B cell (primary cell): ENCODE measurements around the gene C6orf136. TPM values are rescaled to one million over a fixed set of nuclear protein-coding genes. Genes with fewer than 3 reads are reported as not detected.
A peak's percentile ranks its signal among the peaks of the same experiment; 100 is the strongest.

Source experiments
- ATAC-seq: fragments of 200-7000 bp; cut with Tn5 transposase; one replicate; pipeline ENCODE4 v1.10.0; 2021; ENCODE audit warnings: low read depth, mild to moderate bottlenecking, moderate number of reproducible peaks, moderate library complexity
- CTCF ChIA-PET: fragments of 350-600 bp; sonication (Branson Sonifier 250); formaldehyde crosslinking; loops from one replicate; lab custom pipeline; 2021; ENCODE audit warnings: antibody characterized with exemption, inconsistent platforms; lab: Charles Lee
- POLR2A ChIA-PET: fragments of 350-600 bp; sonication (Branson Sonifier 250); formaldehyde crosslinking; loops from one replicate; lab custom pipeline; 2021; ENCODE audit warnings: antibody characterized with exemption; lab: Charles Lee
- DNase-seq: peaks from one replicate; pipeline ENCODE4 v3.0.0; 2013
- H2AFZ ChIP-seq: 2 replicates; pipeline ENCODE4 v1.6.1; 2012; ENCODE audit warnings: mild to moderate bottlenecking, low read depth, low read length; ENCODE audit not compliant: insufficient read depth, poor library complexity, severe bottlenecking
- H3K27ac ChIP-seq, 2 donors: 1 replicate in 1 of 2; 2 replicates in 1 of 2; pipeline ENCODE4 v1.5.1; 2012 to 2013; ENCODE audit warnings: low read length in 2 of 2, mild to moderate bottlenecking in 2 of 2, moderate library complexity in 1 of 2
- H3K27me3 ChIP-seq, 4 experiments: fragments of 200-600 bp in 1 of 4; sonication (generic) in 1 of 4; replicated peaks in 1 of 4; 1 replicate in 2 of 4; 2 replicates in 2 of 4; pipeline versions ENCODE4 v1.6.1 to v1.7.0; 2013 to 2016; ENCODE audit warnings: low read length in 3 of 4, mild to moderate bottlenecking in 2 of 4, mixed read lengths in 1 of 4, moderate library complexity in 1 of 4; ENCODE audit not compliant: insufficient read depth in 4 of 4, control insufficient read depth in 3 of 4; ENCODE audit errors: control extremely low read depth in 1 of 4
- H3K36me3 ChIP-seq, 2 experiments: replicated peaks in 1 of 2; 1 replicate in 1 of 2; 2 replicates in 1 of 2; pipeline versions ENCODE4 v1.6.1 to v1.7.1; 2013; ENCODE audit warnings: low read length in 1 of 2; ENCODE audit not compliant: insufficient read depth in 2 of 2, control insufficient read depth in 1 of 2; ENCODE audit errors: control extremely low read depth in 1 of 2, extremely low read depth in 1 of 2
- H3K4me1 ChIP-seq, 2 donors: fragments of 200-600 bp in 1 of 2; sonication (generic) in 1 of 2; 1 replicate in 1 of 2; 2 replicates in 1 of 2; pipeline versions ENCODE4 v1.5.1 to v1.6.1; 2013 to 2017; ENCODE audit warnings: low read length in 2 of 2; ENCODE audit not compliant: control insufficient read depth in 2 of 2, insufficient read depth in 2 of 2
- H3K4me2 ChIP-seq: replicated peaks from 2 replicates; pipeline ENCODE3; 2012; ENCODE audit warnings: mild to moderate bottlenecking, low read depth, low read length; ENCODE audit not compliant: poor library complexity, severe bottlenecking
- H3K4me3 ChIP-seq, 5 experiments: fragments of 200-600 bp in 1 of 5; sonication (generic) in 1 of 5; 1 replicate in 3 of 5; 2 replicates in 2 of 5; pipeline versions ENCODE4 v1.5.1 to v1.7.0; 2011 to 2016; ENCODE audit warnings: low read length in 4 of 5, mild to moderate bottlenecking in 4 of 5, low read depth in 2 of 5, control low read depth in 1 of 5, moderate library complexity in 1 of 5; ENCODE audit not compliant: insufficient read depth in 1 of 5; ENCODE audit errors: control extremely low read depth in 1 of 5, extremely low read depth in 1 of 5
- H3K79me2 ChIP-seq: fragments of 200-600 bp; sonication (generic); one replicate; pipeline ENCODE4 v1.6.0; 2016; ENCODE audit warnings: low read length; ENCODE audit not compliant: control insufficient read depth, insufficient read depth
- H3K9ac ChIP-seq: fragments of 200-600 bp; sonication (generic); 2 replicates; pipeline ENCODE4 v1.6.1; 2017; ENCODE audit warnings: mild to moderate bottlenecking, low read length, moderate library complexity
- H3K9me3 ChIP-seq, 3 donors: one replicate each; pipeline versions ENCODE4 v1.6.1 to v1.7.1; 2013; ENCODE audit warnings: low read length in 2 of 3; ENCODE audit not compliant: control insufficient read depth in 2 of 3, insufficient read depth in 1 of 3; ENCODE audit errors: control extremely low read depth in 1 of 3
- H4K20me1 ChIP-seq: 2 replicates; pipeline ENCODE4 v1.6.0; 2012; ENCODE audit warnings: mild to moderate bottlenecking, low read length; ENCODE audit not compliant: insufficient read depth, control insufficient read depth, poor library complexity, severe bottlenecking
- H3K27ac Mint-ChIP-seq: one replicate; pipeline ENCODE4 v1.8.0; 2021; ENCODE audit warnings: mixed read lengths
- H3K27me3 Mint-ChIP-seq: one replicate; pipeline ENCODE4 v1.8.0; 2021; ENCODE audit warnings: mixed read lengths
- H3K4me1 Mint-ChIP-seq: one replicate; pipeline ENCODE4 v1.8.0; 2021; ENCODE audit warnings: mixed read lengths
- H3K4me3 Mint-ChIP-seq: one replicate; pipeline ENCODE4 v1.8.0; 2021; ENCODE audit warnings: mixed read lengths
- H3K9me3 Mint-ChIP-seq: one replicate; pipeline ENCODE4 v1.8.0; 2022; ENCODE audit warnings: mixed read lengths; ENCODE audit not compliant: insufficient read depth
- CTCF ChIP-seq: fragments of 200-600 bp; IDR thresholded peaks from one replicate; pipeline ENCODE4 v1.8.0; 2022; ENCODE audit warnings: antibody characterized with exemption, mild to moderate bottlenecking
- EZH2 ChIP-seq: IDR thresholded peaks from 2 replicates; pipeline ENCODE4 v1.6.1; 2012; ENCODE audit warnings: borderline replicate concordance, low read depth, mild to moderate bottlenecking, moderate library complexity, low read length; ENCODE audit not compliant: insufficient read depth, poor library complexity, severe bottlenecking
- WGBS: methylation state at CpG from one replicate; pipeline ENCODE4 v1.1.5; 2013; ENCODE audit warnings: missing lambda C conversion rate; ENCODE audit not compliant: insufficient coverage; 5-methylcytosine and 5-hydroxymethylcytosine counted together
- intact Hi-C: fragments of 100-400 bp; cut with micrococcal nuclease; formaldehyde crosslinking; loops from one replicate; pipeline ENCODE4 v1.10.0; 2022
- polyA plus RNA-seq: library from polyadenylated mRNA; depleted of rRNA; stranded (reverse); fragments of >200 nt; gene quantifications from 2 replicates; pipeline ENCODE4 v1.2.3, GENCODE V29; 2012
- total RNA-seq, 2 donors: library from RNA; stranded (reverse); fragments of 120-200 nt in 1 of 2; gene quantifications; 1 replicate in 1 of 2; 2 replicates in 1 of 2; pipeline versions ENCODE4 v1.2.3 to v1.2.4, GENCODE V29; 2013 to 2022

The C6orf136 gene
- total and polyA plus RNA-seq, 2 donors (not counting 1 experiment from before 2014, with no cell fraction given): 36.6 to 37.2 TPM

- POLR2A ChIA-PET: interaction anchor here (0.6 to 4.0 kb wide), 29 partner anchors 11 to 1730 kb away, joined by 3 to 22 read pairs (median 5); partner anchors contain the start of genes ABCF1, ATAT1, C6orf136 and DHX16
- WGBS: 0% methylated on average over 4 of the region's 10 CpGs
- CTCF ChIA-PET: interaction anchor here (0.5 to 4.8 kb wide), 19 partner anchors 10 to 1037 kb away, joined by 3 to 41 read pairs (median 4); partner anchors contain the start of genes DHX16 and MDC1
Measured at GRCh38 chr6:30615219-30615957, 31.5 kb upstream of the C6orf136 start.

More at GRCh38 chr6:30615219-30615957, 31.5 kb upstream of the C6orf136 start:
- TF ChIP-seq CTCF (no peak), EZH2 (no peak)
- H3K4me1 ChIP-seq: peaks cover 41 to 46% of the 10 kb centered on the region in 2 donors
- H3K27me3 ChIP-seq: no peaks in the 10 kb centered on the region
- H3K4me3 ChIP-seq: peak overlapping the region; percentile 89 to 100 (median 98)
- no peak overlapping the region for H2AFZ ChIP-seq
- peak overlapping the region; percentile 100 for H3K9ac ChIP-seq
- peak; percentile 71 for DNase-seq
- H4K20me1 ChIP-seq: no peaks in the 10 kb centered on the region
- peak overlapping the region; percentile 82 for H3K4me2 ChIP-seq
- peaks cover 4 to 24% of the 10 kb centered on the region in 2 experiments for H3K36me3 ChIP-seq
- H3K4me3 Mint-ChIP-seq: peak overlapping the region; percentile 92
- H3K27me3 Mint-ChIP-seq: no peaks in the 10 kb centered on the region
- H3K27ac Mint-ChIP-seq: peak overlapping the region; percentile 100
- peaks cover 73% of the 10 kb centered on the region for H3K79me2 ChIP-seq
- peaks cover 52% of the 10 kb centered on the region for H3K4me1 Mint-ChIP-seq
- intact Hi-C loops: loop anchor here (2.0 to 10.0 kb wide), 4 partner anchors 19 to 739 kb away; partner anchors contain the start of genes GTF2H4 and HLA-B
- H3K9me3 ChIP-seq: no peaks in the 10 kb centered on the region
- peak overlapping the region; percentile 99 for H3K27ac ChIP-seq
- ATAC-seq: no peak
- no peaks in the 10 kb centered on the region for H3K9me3 Mint-ChIP-seq
